ENCODE data around the gene NEK10.

Gene NEK10

GRCh38 chr3:27138005-27138404, 231.2 kb downstream of the NEK10 start:
- no peak for DNase-seq (ENCODE audit: low spot score)
- TF ChIP-seq, protein P1, sequence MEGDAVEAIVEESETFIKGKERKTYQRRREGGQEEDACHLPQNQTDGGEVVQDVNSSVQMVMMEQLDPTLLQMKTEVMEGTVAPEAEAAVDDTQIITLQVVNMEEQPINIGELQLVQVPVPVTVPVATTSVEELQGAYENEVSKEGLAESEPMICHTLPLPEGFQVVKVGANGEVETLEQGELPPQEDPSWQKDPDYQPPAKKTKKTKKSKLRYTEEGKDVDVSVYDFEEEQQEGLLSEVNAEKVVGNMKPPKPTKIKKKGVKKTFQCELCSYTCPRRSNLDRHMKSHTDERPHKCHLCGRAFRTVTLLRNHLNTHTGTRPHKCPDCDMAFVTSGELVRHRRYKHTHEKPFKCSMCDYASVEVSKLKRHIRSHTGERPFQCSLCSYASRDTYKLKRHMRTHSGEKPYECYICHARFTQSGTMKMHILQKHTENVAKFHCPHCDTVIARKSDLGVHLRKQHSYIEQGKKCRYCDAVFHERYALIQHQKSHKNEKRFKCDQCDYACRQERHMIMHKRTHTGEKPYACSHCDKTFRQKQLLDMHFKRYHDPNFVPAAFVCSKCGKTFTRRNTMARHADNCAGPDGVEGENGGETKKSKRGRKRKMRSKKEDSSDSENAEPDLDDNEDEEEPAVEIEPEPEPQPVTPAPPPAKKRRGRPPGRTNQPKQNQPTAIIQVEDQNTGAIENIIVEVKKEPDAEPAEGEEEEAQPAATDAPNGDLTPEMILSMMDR (IDR thresholded peaks at IDR 0.05) = no peak
- Histone ChIP-seq H3K4me3 (no peak overlapping the region), H3K27ac (no peak overlapping the region)

GRCh38 chr3:27134171-27134796, 234.9 kb downstream of the NEK10 start:
- Histone ChIP-seq H3K27ac (no peak overlapping the region), H3K4me3 (no peak overlapping the region)
- TF ChIP-seq, protein P1 (IDR thresholded peaks at IDR 0.05) = peak; percentile 94
- DNase-seq (ENCODE audit: low spot score) = peak; percentile 73

DNA sequence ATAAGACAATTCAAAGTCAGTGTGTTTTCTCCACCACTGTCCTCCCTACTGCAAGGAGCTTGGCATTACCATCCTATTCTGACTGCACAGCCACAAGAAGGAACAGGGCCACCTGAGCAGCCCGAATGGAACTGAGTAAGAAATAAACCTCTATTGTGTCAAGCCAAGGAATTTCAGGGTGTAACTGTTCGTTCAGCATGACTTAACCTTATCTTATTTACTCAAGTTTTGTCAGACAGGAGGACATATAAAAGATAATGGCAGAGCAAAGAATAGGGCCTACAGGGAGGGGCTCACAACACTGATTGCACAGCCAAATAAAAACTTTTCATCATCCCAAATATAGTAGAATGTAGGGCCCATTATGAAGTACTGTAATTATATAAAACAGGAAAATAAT, 236.1 kb downstream of the NEK10 start:
- H3K27ac ChIP-seq = no peak overlapping the region
- TF ChIP-seq, protein P1 (IDR thresholded peaks at IDR 0.05) = no peak
- no peak overlapping the region for H3K4me3 ChIP-seq
- no peak for DNase-seq (ENCODE audit: low spot score)

DNA sequence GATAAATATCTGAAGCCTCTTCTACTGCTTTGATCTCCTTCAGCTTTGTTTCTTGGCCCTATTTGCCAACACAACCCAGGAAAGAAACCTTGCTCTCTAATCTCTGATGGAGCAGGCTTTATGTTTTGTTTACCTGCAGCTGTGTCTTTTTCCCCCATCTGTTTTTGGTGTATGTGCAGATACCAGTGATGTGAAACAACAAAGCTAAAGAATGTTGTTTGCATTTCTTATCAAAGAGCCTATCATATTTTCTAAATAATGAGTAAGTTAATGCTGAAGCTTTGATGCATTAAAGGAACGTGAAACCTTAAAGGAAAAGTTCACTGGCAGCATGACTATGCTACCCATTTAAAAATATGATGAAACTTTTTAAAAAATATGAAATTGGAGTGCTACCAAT, 238.4 kb downstream of the NEK10 start:
- TF ChIP-seq, protein P1 (IDR thresholded peaks at IDR 0.05) = no peak
- DNase-seq (ENCODE audit: low spot score) = no peak
- H3K4me3 ChIP-seq = no peak overlapping the region
- H3K27ac ChIP-seq = no peak overlapping the region

GRCh38 chr3:27127879-27128278, 241.3 kb downstream of the NEK10 start:
- no peak overlapping the region for H3K27ac ChIP-seq
- TF ChIP-seq, protein P1 (IDR thresholded peaks at IDR 0.05) = no peak
- no peak for DNase-seq (ENCODE audit: low spot score)
- no peak overlapping the region for H3K4me3 ChIP-seq

DNA sequence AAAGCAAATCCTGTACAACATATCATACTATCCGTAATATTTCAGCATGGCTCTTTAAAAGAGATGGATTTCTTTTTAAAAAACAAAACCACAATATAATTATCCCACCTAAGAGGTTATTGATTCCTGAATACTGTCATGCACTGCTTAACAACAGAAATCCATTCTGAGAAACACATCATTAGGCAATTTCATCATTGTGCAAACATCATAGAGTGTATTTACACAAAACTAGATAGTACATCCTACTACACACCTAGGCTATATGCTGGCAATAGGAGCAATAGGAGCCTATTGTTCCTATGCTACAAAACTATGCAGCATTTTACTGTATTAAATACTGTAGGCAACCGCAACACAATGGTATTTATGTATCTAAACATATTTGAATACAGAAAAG, 242.0 kb downstream of the NEK10 start:
- Histone ChIP-seq H3K4me3 (no peak overlapping the region), H3K27ac (no peak overlapping the region)
- TF ChIP-seq, protein P1 (IDR thresholded peaks at IDR 0.05) = no peak
- DNase-seq (ENCODE audit: low spot score) = no peak

DNA sequence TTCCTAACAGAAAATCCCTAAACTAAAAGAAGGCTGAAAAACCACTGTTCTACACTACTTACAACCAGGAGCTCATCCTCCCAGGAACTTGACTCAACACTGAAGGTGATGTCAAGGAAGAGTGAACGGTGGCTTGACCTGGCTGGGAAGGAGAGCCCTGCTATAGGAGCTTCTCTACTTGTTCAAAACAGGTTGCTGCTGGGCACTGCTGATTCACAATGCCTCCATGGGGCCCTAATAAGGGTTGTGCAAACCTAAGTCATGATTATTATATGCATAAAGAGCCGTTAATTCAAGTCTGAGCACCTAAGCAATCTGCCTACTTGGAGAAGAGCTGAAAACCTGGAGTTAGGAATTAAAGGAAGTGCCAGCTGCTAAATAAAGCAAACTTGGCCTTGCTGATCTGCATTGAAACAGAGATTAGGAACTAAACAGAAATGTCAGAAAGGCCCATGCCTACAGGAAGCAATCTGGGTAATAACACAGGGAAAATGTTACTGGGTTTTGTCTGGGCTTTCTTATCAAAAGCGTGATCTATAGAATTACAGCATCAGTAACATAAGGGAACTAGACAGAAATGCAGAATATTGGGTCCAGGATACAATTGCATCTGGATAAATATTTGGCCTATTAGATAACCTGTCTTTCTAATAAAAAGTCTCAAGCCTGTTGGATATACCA, 243.2 kb downstream of the NEK10 start:
- DNase-seq (ENCODE audit: low spot score) = no peak

More for the DNA sequence above, 243.2 kb downstream of the NEK10 start:
- Histone ChIP-seq H3K27ac (no peak overlapping the region), H3K4me3 (no peak overlapping the region)
- TF ChIP-seq, protein P1 (IDR thresholded peaks at IDR 0.05) = no peak

Data from coronary artery (tissue), 2 donors.